ENCODE results near the gene DDIT3. TPM values are rescaled to one million over a fixed set of nuclear protein-coding genes. Genes with fewer than 3 reads are reported as not detected.
"Not testable (repeated sequence)": the region's sequence is repeated elsewhere in the genome, so short reads cannot be mapped to it uniquely, and the experiment has no call there.

Gene DDIT3
- polyA plus RNA-seq, 1 donor from 2014 or later, result 24.0 TPM

GRCh38 chr12:57563358-57563757, 43.0 kb upstream of the DDIT3 start:
- H3K9me3 ChIP-seq (ENCODE audit: low read length), result no peaks in the 10 kb centered on the region
- H3K9me2 ChIP-seq (ENCODE audit: insufficient read depth, low read length), result no peaks in the 10 kb centered on the region
- no peaks in the 10 kb centered on the region for H3F3A ChIP-seq (ENCODE audit: insufficient read depth, low read length, poor library complexity, severe bottlenecking)
- peaks cover 7% of the 10 kb centered on the region for H3K36me3 ChIP-seq (ENCODE audit: insufficient read depth, low read length)
- H3K27ac ChIP-seq (ENCODE audit: low read length), result no peak overlapping the region
- no peaks in the 10 kb centered on the region for H4K20me1 ChIP-seq (ENCODE audit: insufficient read depth)
- no peak overlapping the region for H3K4me2 ChIP-seq (ENCODE audit: low read length)
- H3K4me3 ChIP-seq (ENCODE audit: low read length), result no peak overlapping the region
- H3K79me2 ChIP-seq (replicated peaks; ENCODE audit: insufficient read depth, low read length), result peaks cover 24% of the 10 kb centered on the region
- no peak overlapping the region for H3K9ac ChIP-seq (ENCODE audit: low read length)
- TF ChIP-seq EP300 (conservative IDR thresholded peaks at IDR 0.05; ENCODE audit: poor library complexity, severe bottlenecking) (no peak), MXI1 (conservative IDR thresholded peaks at IDR 0.05; ENCODE audit: poor library complexity, severe bottlenecking) (no peak)
- no peak overlapping the region for H2AFZ ChIP-seq (ENCODE audit: low read depth, low read length)
- H3K27me3 ChIP-seq (ENCODE audit: insufficient read depth, low read depth, low read length), result no peaks in the 10 kb centered on the region

GRCh38 chr12:57561117-57561516, 40.8 kb upstream of the DDIT3 start:
- not testable (repeated sequence) for H3K4me3 ChIP-seq (ENCODE audit: low read length); H3F3A ChIP-seq (ENCODE audit: insufficient read depth, low read length, poor library complexity, severe bottlenecking); H3K9me2 ChIP-seq (ENCODE audit: insufficient read depth, low read length); H3K9ac ChIP-seq (ENCODE audit: low read length); H3K4me2 ChIP-seq (ENCODE audit: low read length); H3K36me3 ChIP-seq (ENCODE audit: insufficient read depth, low read length); H3K9me3 ChIP-seq (ENCODE audit: low read length); H2AFZ ChIP-seq (ENCODE audit: low read depth, low read length); H4K20me1 ChIP-seq (ENCODE audit: insufficient read depth); H3K27ac ChIP-seq (ENCODE audit: low read length); H3K27me3 ChIP-seq (ENCODE audit: insufficient read depth, low read depth, low read length)
- H3K79me2 ChIP-seq (replicated peaks; ENCODE audit: insufficient read depth, low read length), result peaks cover 37% of the 10 kb centered on the region

GRCh38 chr12:57560516-57560915, 40.2 kb upstream of the DDIT3 start:
- Histone ChIP-seq H3K9me3 (ENCODE audit: low read length) (no peaks in the 10 kb centered on the region), H4K20me1 (ENCODE audit: insufficient read depth) (no peaks in the 10 kb centered on the region), H3K4me2 (ENCODE audit: low read length) (no peak overlapping the region), H3F3A (ENCODE audit: insufficient read depth, low read length, poor library complexity, severe bottlenecking) (no peaks in the 10 kb centered on the region), H3K9ac (ENCODE audit: low read length) (no peak overlapping the region), H3K36me3 (ENCODE audit: insufficient read depth, low read length) (peaks cover 7% of the 10 kb centered on the region), H3K27me3 (ENCODE audit: insufficient read depth, low read depth, low read length) (no peaks in the 10 kb centered on the region), H2AFZ (ENCODE audit: low read depth, low read length) (no peak overlapping the region), H3K4me3 (ENCODE audit: low read length) (no peak overlapping the region), H3K79me2 (replicated peaks; ENCODE audit: insufficient read depth, low read length) (peaks cover 37% of the 10 kb centered on the region), H3K27ac (ENCODE audit: low read length) (no peak overlapping the region), H3K9me2 (ENCODE audit: insufficient read depth, low read length) (no peaks in the 10 kb centered on the region)
- TF ChIP-seq EP300 (conservative IDR thresholded peaks at IDR 0.05; ENCODE audit: poor library complexity, severe bottlenecking) (no peak), SMC3 (conservative IDR thresholded peaks at IDR 0.05; ENCODE audit: poor library complexity) (no peak), RAD21 (conservative IDR thresholded peaks at IDR 0.05) (no peak), CTCF (IDR thresholded peaks at IDR 0.05; ENCODE audit: poor library complexity, severe bottlenecking) (no peak), REST (IDR thresholded peaks at IDR 0.05; ENCODE audit: borderline replicate concordance) (no peak), EZH2 (IDR thresholded peaks at IDR 0.05; ENCODE audit: borderline replicate concordance, insufficient read depth, low read length, poor library complexity, severe bottlenecking) (no peak), MXI1 (conservative IDR thresholded peaks at IDR 0.05; ENCODE audit: poor library complexity, severe bottlenecking) (no peak), TAF1 (IDR thresholded peaks at IDR 0.05; ENCODE audit: low read depth) (no peak), POLR2AphosphoS5 (IDR thresholded peaks at IDR 0.05) (no peak)
